Type B pancreatic cell (in vitro differentiated cells): ENCODE results near the gene DPM1. TPM values are rescaled to one million over a fixed set of nuclear protein-coding genes. Genes with fewer than 3 reads are reported as not detected.

Source experiments
- DNase-seq: peaks from one replicate; pipeline ENCODE4 v3.0.0; 2021; ENCODE audit warnings: mixed read lengths; ENCODE audit not compliant: unreplicated experiment; ENCODE audit errors: extremely low spot score
- H3K27ac Mint-ChIP-seq: 2 replicates; pipeline ENCODE4 v1.8.0; 2021; ENCODE audit warnings: mild to moderate bottlenecking, mixed read lengths
- H3K27me3 Mint-ChIP-seq: 2 replicates; pipeline ENCODE4 v1.8.0; 2021; ENCODE audit warnings: mixed read lengths
- H3K36me3 Mint-ChIP-seq: 2 replicates; pipeline ENCODE4 v1.8.0; 2021; ENCODE audit warnings: mixed read lengths
- H3K4me1 Mint-ChIP-seq: one replicate; pipeline ENCODE4 v1.8.0; 2021; ENCODE audit warnings: mixed read lengths; ENCODE audit not compliant: unreplicated experiment
- H3K4me3 Mint-ChIP-seq: 2 replicates; pipeline ENCODE4 v1.8.0; 2021; ENCODE audit warnings: mild to moderate bottlenecking, mixed read lengths
- H3K9me3 Mint-ChIP-seq: 2 replicates; pipeline ENCODE4 v1.8.0; 2021; ENCODE audit warnings: mixed read lengths
- CTCF ChIP-seq: fragments of 200-600 bp; sonication (generic); conservative IDR thresholded peaks from 2 replicates; pipeline ENCODE4 v1.5.0; 2021; ENCODE audit warnings: antibody characterized with exemption, mild to moderate bottlenecking
- total RNA-seq: library from RNA; stranded (reverse); gene quantifications from 2 replicates; pipeline ENCODE4 v1.2.1, GENCODE V29; 2021; ENCODE audit warnings: low replicate concordance

The DPM1 gene
- total RNA-seq, 1 donor from 2014 or later, result 36.2 TPM

GRCh38 chr20:50953196-50953595 is 5.1 kb downstream of the DPM1 start:
- no peak for DNase-seq
- Mint-ChIP-seq H3K36me3 (peaks cover 12% of the 10 kb centered on the region), H3K4me1 (peaks cover 10% of the 10 kb centered on the region), H3K27me3 (no peaks in the 10 kb centered on the region), H3K4me3 (no peak overlapping the region), H3K9me3 (no peaks in the 10 kb centered on the region), H3K27ac (no peak overlapping the region)
- no peak for TF ChIP-seq CTCF

- Mint-ChIP-seq H3K36me3 (peaks cover 19% of the 10 kb centered on the region), H3K9me3 (no peaks in the 10 kb centered on the region), H3K27ac (no peak overlapping the region), H3K27me3 (no peaks in the 10 kb centered on the region), H3K4me3 (no peak overlapping the region), H3K4me1 (no peaks in the 10 kb centered on the region)
- no peak for TF ChIP-seq CTCF
- no peak for DNase-seq
Observed at GRCh38 chr20:50948132-50948785, 10.1 kb downstream of the DPM1 start.

GRCh38 chr20:50943069-50943468 is 15.3 kb downstream of the DPM1 start:
- no peaks in the 10 kb centered on the region for H3K27me3 Mint-ChIP-seq
- DNase-seq, result no peak
- H3K9me3 Mint-ChIP-seq, result no peaks in the 10 kb centered on the region
- H3K27ac Mint-ChIP-seq, result no peak overlapping the region
- no peak overlapping the region for H3K4me3 Mint-ChIP-seq
- no peaks in the 10 kb centered on the region for H3K4me1 Mint-ChIP-seq
- peaks cover 6% of the 10 kb centered on the region for H3K36me3 Mint-ChIP-seq
- no peak for TF ChIP-seq CTCF

GRCh38 chr20:50933589-50933988 is 24.7 kb downstream of the DPM1 start:
- H3K27ac Mint-ChIP-seq, result peak overlapping the region; percentile 50
- peaks cover 11% of the 10 kb centered on the region for H3K4me1 Mint-ChIP-seq
- H3K27me3 Mint-ChIP-seq, result peaks cover 3% of the 10 kb centered on the region
- no peak for TF ChIP-seq CTCF
- no peaks in the 10 kb centered on the region for H3K9me3 Mint-ChIP-seq
- no peak overlapping the region for H3K4me3 Mint-ChIP-seq
- peaks cover 17% of the 10 kb centered on the region for H3K36me3 Mint-ChIP-seq
- DNase-seq, result no peak

- no peak for TF ChIP-seq CTCF
- no peak for DNase-seq
- H3K27ac Mint-ChIP-seq, result peak overlapping the region; percentile 98
- H3K36me3 Mint-ChIP-seq, result peaks cover 25% of the 10 kb centered on the region
- H3K4me3 Mint-ChIP-seq, result peak overlapping the region; percentile 90
- H3K4me1 Mint-ChIP-seq, result peaks cover 19% of the 10 kb centered on the region
- H3K27me3 Mint-ChIP-seq, result peaks cover 3% of the 10 kb centered on the region
- no peaks in the 10 kb centered on the region for H3K9me3 Mint-ChIP-seq
Observed at GRCh38 chr20:50932691-50933280, 25.5 kb downstream of the DPM1 start.
